Measurements from ENCODE around the gene NEK10.

NEK10 gene

GRCh38 chr3:27089068-27089467 lies 280.1 kb downstream of the NEK10 start:
- no peak overlapping the region for H3K27ac ChIP-seq
- TF ChIP-seq CTCF (conservative IDR thresholded peaks at IDR 0.05) (no peak), ZFX (IDR thresholded peaks at IDR 0.05) (no peak)

GRCh38 chr3:27085829-27086730 lies 283.1 kb downstream of the NEK10 start:
- no peak overlapping the region for H3K27ac ChIP-seq
- TF ChIP-seq ZFX (IDR thresholded peaks at IDR 0.05): no peak

GRCh38 chr3:27081992-27082607 lies 287.1 kb downstream of the NEK10 start:
- TF ChIP-seq ZFX (IDR thresholded peaks at IDR 0.05): no peak
- TF ChIP-seq CTCF (conservative IDR thresholded peaks at IDR 0.05): no peak
- H3K27ac ChIP-seq: no peak overlapping the region

GRCh38 chr3:27081566-27081965 lies 287.6 kb downstream of the NEK10 start:
- TF ChIP-seq ZFX (IDR thresholded peaks at IDR 0.05) (no peak), CTCF (conservative IDR thresholded peaks at IDR 0.05) (no peak)

GRCh38 chr3:27080258-27080525 lies 289.0 kb downstream of the NEK10 start:
- H3K27ac ChIP-seq: no peak overlapping the region

More at GRCh38 chr3:27081566-27081965, 287.6 kb downstream of the NEK10 start:
- H3K27ac ChIP-seq: no peak overlapping the region

GRCh38 chr3:27079427-27080257 lies 289.5 kb downstream of the NEK10 start:
- TF ChIP-seq ZFX (IDR thresholded peaks at IDR 0.05) (no peak), CTCF (conservative IDR thresholded peaks at IDR 0.05) (no peak)
- H3K27ac ChIP-seq: no peak overlapping the region

More at GRCh38 chr3:27080258-27080525, 289.0 kb downstream of the NEK10 start:
- no peak for TF ChIP-seq ZFX (IDR thresholded peaks at IDR 0.05)
- no peak for TF ChIP-seq CTCF (conservative IDR thresholded peaks at IDR 0.05)

- TF ChIP-seq CTCF (conservative IDR thresholded peaks at IDR 0.05) (no peak), ZFX (IDR thresholded peaks at IDR 0.05) (no peak)
- H3K27ac ChIP-seq: no peak overlapping the region
These were observed 290.8 kb downstream of the NEK10 start for GRCh38 chr3:27078246-27078913.

Data from C4-2B (cell line).